Activated CD4-positive, alpha-beta T cell treated with anti-CD3 and anti-CD28 coated beads, Interleukin-2, Interleukin-4, amounts not matched to agents 100 ng/mL and 50 ng/mL, durations not matched to agents 16 hours and 8 hours (primary cell): ENCODE measurements around the gene SPC24.

ENCODE experiments used
- DNase-seq: peaks from one replicate; pipeline ENCODE4 v3.0.0-alpha.2; 2020; ENCODE audit warnings: low spot score

The SPC24 gene, protein sequence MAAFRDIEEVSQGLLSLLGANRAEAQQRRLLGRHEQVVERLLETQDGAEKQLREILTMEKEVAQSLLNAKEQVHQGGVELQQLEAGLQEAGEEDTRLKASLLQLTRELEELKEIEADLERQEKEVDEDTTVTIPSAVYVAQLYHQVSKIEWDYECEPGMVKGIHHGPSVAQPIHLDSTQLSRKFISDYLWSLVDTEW

DNA sequence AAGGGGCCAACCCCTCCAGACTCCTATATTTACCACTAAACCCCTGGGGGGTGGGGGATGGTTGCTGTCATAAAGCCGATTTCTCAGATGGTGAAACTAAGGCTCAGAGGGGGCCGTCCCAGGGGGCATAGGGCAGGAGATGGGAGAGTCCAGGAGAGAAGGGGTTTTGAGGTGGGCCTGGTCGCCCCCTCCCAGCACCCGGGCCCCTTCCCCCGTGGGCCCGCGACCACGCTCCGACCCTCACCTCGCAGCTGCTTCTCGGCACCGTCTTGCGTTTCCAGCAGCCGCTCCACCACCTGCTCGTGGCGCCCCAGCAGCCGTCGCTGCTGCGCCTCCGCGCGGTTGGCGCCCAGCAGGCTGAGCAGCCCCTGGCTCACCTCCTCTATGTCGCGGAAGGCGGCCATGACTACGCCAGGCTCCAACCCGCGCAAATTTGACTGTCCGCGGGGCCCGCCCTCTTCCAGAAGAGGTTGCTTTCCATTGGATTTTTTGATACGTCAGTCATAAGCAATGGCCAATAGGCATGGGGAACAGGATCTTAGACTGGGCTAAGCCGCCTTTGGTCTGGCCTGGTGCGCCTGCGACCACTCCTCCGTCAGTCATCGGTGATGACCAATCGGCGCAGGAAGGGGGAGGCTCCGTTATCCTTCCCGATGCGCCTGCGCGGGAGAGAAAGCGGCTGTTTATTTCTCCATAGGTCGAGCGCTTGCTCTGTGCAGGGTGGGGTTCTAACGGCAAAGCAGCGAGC is at the start of gene SPC24:
SPC24 (minus strand) TSS at position 410 of the 748 bp plus-strand sequence; CDS start at position 404, 6 bp downstream.
- DNase-seq: peak; percentile 98

DNA sequence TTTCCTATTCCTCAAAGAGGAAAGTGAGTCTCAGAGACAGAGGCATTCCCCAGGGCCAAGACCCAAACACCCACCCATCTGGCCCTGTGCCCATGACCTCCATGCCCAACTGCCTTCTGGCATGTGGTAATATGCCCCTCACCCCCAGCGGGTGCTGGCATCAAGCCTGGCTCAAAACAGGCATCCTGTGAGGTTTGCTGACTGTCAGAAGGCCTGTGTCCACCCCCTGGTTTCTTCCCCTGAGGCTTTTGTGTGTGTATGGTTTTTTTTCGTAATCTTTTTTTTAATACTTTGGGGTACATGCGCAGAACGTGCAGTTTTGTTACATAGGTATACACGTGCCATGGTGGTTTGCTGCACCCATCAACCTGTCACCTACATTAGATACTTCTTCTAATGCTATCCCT is 49.4 kb upstream of the SPC24 start:
- no peak for DNase-seq

DNA sequence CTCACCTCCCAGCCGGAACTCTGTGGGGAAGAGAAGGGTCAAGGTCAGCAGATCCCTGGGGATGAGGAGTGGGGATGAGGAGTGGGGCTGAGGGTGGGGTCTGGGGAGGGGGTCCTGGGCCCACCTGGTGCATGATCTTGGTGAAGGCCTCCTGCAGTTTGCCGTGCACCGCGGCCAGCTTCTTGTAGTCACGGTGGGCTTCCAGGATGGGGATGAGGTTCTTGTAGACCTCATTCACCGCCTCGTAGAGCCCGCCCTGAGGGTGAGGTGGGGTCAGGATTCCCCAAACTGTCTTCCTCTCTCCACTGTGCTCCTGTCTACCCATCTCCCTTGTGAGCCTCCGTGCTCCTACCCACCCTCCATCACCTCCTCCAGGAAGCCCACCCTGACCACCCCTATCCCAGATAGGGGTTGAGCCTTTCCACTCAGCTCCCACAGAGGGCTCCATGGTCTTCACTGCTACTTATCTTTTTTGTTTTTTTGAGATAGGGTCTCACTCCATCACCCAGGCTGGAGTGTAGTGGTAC is 48.6 kb upstream of the SPC24 start:
- no peak for DNase-seq

DNA sequence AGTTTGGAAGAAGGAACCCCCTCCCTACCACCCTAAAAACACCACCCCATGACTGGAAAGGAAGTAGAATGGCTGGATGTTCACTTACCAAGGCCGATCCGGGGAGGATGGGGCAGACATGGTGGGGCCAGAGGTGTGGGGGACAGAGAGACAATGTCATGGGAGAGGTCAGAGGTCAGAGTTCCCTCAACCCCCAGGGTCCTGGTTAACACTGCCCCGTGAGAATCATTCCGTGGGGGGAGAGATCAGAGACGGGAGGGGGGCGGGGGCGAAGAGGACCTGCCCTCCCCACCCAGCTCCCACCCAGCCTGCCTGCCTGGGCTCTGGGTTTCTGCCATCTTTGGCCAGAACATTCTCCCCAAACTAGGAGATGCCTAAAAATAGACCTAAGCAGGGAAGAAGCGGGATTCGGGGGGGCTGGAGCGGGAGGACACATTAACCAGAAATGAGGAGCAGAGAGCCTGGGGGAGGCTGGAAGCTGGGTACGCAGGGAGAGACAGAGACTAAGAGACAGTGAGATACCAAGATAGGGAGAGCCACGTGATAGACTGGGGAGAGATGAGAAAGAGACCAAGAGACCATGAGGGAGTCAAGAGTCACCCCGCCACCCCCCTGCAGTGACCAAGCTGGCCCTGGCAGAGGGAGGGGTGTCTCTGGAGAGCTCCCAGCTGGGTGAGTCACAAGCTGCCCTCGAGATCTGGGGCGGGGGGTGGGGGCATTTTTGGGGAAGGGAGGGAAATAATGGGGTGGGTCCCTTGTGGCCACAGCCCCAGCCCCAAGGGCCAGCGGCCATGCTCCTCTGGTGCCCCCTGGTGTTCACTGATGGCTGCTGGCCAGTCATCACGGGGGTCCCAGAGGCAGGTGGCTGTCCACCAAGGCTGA is 47.9 kb upstream of the SPC24 start:
- peak; percentile 27 for DNase-seq

DNA sequence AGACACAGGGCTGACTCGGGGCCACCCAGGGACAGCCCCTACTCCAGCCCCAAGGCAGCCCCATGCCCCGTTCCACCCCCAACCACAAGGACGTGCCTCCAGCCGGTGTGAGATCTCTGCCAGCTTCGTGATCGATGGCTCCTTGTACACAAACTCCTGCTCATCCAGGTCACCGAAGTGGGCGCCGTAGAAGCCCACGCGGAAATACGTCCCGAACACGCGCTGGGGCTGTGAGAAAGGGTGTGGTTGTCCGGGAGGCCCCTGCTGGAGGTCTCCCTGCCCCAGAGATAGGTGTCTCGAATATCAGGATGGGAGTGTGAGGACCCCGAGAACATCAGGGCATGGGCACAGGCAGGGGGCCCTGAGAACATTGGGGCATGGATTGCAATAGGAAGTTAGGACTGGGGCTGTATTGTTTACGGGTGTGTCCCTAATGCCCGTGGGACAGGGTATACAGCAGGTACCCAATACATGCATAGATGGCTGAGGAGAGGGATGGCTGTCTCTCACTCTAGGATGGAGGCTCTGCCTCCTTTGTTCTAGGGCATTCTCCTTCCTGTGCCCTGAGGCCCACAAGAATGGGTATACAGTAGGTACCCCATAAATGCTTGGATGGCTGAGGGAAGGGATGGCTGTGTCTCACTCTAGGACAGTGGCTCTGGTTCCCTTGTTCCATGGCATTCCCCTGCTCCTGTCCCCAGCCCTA is 47.1 kb upstream of the SPC24 start:
- no peak for DNase-seq

DNA sequence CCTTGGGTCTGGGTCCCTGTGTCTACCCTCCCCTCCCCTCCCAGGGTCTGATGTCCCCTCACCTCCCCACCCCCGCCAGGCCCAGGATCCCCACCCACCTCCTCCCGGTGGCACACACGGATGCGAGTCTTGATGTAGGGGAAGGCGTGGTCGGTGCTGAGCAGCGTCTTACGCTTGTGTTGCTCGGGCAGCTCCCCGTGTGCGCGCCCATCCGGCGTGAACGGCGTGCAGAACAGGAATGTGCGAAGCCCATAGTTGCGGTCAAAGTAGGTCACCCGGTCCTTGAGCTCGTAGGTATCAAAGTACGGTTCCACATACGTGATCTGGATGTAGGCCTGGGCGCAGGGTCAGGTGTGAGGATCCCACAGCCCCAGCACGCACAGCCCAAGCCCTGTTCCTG is 46.2 kb upstream of the SPC24 start:
- no peak for DNase-seq

DNA sequence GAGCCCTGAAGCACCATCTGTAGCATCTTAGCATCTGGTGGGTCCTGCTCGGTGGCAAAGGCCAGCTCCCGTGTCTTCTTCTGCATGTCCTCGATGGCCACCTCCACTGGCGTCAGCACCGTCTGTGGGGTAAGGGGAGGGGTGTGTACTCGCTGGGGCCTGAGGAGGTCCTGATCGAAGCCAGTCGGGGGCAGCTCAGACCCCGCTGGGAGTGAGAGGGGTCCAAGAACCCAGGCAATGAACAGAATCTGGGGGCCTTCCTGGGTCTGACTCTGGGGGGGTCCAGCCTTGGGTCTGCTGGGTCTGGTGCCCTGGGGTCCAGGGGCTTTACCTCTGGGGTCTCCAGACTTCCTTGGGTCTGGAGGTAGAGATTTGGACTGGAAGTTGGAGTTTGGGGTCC is 45.3 kb upstream of the SPC24 start:
- DNase-seq: no peak

DNA sequence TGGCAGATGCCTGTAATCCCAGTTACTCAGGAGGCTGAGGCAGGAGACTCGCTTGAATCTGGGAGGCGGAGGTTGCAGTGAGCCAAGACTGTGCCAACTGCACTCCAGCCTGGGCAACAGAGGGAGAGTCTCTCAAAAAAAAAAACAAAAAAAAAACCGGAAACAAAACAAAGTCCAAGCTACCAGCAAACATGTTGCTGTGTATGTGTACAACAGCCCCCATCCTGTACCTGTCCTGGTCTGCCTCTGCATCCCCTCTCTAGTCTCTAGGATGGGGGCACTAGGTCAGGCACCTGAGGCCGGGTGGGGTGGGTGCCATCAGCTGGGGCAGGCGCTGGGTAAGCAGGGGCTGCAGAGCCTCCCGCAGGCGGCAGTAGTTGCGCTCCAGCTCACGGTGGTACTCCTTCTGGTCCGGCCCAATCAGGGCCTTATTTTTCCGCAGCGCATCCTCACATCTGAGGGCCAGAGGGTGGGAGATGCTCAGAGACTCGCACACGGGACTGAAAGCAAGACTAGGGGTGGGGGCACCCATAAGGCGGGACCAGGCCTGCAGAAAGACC is 44.5 kb upstream of the SPC24 start:
- no peak for DNase-seq

DNA sequence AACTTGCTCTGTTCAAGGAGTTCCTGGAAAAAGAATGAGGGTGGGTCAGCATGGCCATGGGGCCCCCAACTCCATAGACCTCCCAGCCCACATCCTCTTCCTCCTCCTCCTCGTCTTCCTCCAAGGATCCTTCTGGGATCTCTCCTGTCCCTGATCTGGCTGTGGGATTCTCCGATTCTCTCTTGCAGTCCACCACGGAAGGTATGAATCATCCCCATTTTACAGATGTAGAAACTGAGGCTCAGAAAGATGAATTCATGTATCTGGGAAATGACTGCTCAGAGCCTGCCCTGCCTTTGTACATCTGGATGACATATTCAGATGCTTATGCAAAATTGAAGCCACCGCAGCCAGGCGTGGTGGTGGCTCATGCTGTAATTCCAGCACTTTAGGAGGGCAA is 43.9 kb upstream of the SPC24 start:
- no peak for DNase-seq

DNA sequence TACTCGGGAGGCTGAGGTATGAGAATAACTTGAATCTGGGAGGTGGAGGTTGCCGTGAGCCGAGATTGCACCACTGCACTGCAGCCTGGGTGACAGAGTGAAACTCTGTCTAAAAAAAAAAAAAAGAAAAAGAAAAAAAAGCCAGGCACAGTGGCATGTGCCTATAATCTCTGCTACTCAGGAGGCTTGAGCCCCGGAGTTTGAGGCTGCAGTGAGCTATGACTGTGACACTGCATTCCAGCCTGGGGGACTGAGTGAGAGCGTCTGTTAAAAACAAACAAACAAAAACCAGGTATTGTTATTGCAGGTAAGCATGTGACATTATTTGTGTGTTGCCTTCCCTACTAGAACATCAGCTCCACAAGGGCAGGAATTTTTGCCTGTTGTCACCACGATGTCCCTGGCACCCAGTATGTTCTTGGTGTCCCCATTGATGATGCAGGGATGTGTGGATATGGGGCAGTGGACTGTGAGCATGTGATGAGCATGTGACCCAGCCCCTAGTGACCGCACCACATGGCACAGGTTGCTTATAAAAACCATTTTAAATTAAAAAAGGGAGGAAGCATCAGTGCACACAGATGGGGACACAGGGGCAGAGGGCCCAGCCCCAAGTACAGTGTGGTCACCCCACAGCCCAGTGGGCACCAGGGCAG is 43.3 kb upstream of the SPC24 start:
- DNase-seq: no peak

DNA sequence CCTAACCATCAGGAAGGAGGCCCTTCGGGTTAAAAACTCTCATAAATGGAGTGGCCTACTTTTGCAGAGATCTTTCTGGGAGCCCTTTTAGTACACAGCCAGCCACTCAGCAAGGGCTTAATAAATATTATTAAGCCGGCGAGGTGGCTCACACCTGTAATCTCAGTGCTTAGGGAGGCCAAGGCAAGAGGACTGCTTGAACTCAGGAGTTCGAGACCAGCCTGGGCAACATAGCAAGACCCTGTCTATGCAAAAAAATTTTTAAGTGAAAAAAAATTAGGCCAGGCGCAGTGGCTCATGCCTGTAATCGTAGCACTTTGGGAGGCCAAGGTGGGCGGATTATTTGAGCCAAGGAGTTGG is 42.6 kb upstream of the SPC24 start:
- no peak for DNase-seq

DNA sequence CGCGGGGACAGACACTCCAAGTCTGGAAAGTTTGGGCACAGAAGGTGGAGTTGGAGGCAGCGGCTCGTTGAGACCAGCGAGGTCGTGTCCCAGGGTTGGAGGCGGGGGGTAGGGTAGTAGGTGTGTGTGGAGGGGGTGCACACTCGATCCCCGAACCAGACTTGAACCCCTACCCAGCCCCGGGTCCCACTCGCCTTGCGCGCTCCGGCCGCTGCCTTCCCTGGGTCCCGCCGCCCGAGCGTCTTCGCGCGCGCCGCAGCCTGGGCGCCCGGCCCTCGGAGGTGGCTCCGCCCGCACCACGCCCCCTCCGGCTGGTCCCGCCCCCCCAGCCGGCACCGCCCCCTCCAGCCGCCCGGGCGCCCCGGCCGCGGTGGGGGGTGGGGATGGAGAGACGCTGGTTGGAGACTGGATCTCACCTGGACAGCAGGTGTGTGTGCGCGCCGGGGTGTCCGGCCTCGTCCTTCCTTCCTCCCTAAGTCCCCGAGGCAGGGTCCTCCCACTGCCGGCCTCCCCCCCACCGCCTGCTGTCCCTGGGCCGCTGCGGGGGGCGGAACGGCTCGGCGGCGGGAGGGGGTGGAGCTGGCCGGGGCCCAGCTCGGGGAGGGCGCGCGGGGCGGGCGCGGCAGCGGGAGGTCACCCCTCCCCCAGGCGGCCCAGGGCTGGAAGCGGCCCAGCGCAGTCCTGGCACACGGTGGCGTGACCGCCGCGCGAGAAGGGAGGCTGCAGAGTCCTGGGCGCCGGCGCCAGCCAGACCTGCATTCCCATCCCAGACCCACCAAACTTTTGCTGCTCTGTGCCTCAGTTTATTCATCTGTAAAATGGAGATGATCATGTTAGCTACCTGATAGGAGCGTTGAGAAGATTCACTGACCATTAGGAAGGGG is 42.0 kb upstream of the SPC24 start, which contains the start of gene KANK2:
KANK2 (minus strand) TSS at position 255 of the 884 bp plus-strand sequence. CDS start 3,034 bp downstream, outside the sequence.
- DNase-seq: peak; percentile 66

DNA sequence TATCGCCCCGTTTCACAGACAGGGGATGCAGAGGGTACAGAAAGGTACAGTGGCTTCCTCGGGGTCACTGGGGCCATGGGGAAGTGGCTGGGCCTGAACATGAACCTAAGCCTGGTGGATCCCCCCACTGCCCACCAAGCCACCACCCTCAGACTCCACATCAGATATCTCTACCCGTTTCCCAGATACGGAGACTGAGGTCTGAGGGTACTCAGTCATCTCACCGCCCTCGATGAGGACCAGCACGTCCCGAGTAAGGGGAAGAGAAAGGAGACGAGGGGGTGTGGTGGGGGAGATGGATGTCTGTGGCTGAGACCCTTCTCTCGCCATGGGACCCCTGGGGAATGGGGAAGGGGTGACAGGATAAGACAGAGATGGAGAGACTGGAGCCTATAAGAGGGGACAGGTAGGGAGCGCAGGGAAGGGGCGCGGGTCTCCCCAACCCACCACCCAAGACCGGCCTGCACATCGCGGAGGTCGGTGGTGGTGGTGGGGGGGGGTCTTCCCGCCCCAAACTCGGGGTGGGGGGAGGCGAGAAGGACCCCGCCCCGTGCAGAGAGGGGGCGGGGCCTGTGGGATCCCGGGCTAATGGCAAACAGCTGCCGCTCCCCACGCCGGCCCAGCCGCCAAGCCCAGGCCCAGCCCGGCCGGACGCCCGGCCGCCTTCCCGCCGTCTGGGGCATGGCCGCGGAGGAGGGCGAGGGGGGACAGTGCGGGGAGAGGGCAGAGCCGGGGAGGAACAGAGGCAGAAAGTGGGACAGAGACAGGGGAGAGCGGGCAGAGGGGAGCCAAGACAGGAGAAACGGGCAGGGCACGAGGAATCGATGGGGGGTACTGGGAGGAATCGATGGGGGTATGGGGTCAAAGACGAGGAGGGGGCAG is 41.1 kb upstream of the SPC24 start:
- no peak for DNase-seq

DNA sequence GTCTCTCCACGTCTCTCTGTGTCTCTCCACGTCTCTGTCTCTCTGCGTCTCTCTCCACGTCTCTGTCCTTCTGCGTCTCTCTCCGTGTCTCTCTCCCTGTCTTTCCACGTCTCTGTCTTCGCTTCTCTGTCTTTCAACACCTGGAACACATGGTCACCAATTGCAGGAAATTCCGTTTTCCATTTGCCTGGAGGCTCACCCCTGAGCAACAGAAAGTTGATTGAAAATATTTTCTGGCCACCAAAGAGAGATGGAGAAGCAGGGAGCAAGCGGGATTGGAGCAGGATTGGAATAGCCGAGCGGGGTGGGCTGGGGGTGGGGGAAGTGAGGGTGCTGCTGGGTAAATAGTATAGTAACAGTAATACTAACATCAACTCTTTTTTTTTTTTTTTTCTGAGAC is 40.1 kb upstream of the SPC24 start:
- no peak for DNase-seq

DNA sequence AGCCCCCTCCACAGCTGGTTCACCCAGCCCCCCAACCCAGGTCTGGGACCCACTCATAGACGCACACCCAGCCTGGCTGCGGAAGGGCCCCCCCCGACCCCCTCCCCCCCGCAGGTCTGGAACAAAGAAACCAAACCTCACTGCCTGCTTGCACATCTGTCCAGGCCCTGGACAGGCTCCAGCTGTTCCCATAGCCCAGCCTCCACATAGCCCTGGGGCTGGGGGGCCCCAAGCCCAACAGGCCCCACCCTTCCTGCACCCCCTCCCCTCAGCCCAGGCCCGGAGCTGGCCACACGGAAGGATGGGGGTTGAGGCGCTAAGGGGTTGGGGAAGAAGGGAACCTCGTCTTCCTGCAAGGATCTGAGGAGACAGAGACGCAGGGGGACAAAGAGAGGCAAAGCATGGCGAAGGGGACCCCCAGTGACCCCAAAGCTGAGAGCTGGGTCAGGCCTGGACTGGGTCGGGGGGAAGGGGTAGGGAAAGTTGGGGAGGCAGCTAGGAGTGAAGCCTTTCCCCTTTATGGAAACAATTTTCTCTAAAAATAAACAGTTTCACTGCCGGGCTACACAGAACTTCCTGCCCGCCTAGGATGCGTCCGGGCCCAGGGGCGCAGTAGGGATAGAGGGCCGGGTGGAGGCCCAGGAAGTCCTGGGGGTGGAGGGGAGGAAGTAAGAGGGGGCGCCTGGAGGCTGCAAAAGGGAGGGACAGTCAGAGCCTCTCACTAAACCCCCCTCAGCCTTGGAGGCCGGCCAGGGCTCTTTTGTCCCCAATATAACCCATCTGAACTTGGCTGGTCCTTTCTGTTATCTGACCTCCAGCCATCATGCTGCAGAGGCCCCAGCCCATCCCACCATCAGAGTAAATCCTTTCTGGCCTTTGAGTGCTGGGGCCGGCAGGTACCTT is 39.3 kb upstream of the SPC24 start:
- DNase-seq: no peak

DNA sequence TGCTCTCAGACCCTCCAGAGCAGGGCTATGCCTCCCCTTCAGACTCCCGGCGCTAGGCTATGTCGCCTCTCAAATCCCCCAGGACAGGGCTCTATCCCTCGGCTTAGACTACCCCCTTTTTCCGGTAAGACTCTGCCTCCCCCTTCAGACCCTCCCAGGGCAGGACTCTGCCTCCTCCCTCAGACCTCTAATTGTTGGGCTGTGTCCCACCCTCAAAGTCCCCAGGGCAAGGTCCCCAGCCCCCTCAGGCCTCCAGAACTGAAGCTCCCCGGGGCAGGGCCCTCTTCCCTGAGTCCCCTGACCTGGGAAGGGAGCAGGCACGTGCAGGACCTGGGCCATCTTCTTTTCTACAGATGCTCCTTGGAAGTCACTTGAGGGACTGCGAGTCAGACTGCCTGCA is 38.6 kb upstream of the SPC24 start:
- no peak for DNase-seq

DNA sequence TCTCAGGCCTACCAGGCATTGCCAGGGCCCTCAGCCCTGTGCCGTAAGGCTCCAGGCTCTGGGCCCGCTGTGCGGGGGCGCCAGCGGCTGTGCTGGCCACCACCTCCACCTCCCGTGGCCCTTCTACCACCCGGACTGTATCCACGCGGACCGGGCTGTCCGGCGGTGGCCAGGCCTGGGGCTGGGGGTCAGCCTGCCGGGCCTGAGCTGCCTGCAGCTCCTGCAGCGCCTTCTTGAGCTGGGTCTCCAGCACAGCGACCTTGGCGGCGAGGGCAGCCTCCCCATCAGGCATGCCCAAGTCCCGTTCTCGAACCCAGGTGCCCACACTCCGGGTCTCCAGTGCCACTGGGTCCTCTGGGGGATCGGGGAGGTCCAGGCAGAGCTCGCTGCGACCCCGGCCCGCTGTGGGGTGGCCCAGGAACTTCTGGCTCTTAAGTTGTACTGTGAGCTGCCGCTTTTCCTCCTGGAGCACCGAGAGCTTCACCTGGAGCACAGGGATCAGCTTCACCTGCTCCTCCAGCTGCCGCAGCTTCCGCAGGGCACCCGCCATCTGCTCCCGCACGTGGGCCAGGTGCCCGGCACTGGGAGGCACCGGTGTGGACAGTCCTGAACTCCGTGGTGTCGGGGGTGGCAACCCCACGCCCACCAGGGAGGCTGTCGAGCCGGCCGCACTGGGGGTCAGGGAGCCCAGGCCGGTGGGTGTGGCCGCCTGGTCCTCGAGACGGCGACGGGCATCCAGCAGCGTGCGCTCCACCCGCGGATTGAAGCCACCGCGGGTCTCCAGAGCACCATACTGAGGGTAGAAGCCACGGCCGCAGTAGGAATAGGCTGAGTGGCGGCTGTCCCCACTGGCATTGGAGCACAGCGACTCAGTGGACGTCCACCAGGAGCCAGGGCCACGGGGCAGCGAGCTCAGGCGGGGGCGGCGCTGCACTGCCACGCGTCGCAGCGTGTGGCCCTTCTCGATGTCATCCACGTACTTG is 37.7 kb upstream of the SPC24 start:
- DNase-seq: no peak
